Measurements from ENCODE around the gene SKOR1. TPM values are rescaled to one million over a fixed set of nuclear protein-coding genes. Genes with fewer than 3 reads are reported as not detected.

The SKOR1 gene
- polyA plus RNA-seq, 3 donors = 0.16 to 0.29 (median 0.25) TPM

- DNase-seq (ENCODE audit: low read depth in 3 of 3, low spot score in 2 of 3) = no peak
Observed at GRCh38 chr15:67845974-67846373, 20.7 kb downstream of the SKOR1 start.

GRCh38 chr15:67849538-67849937 lies 24.2 kb downstream of the SKOR1 start:
- DNase-seq (ENCODE audit: low read depth in 3 of 3, low spot score in 2 of 3) = no peak

- no peak for DNase-seq (ENCODE audit: low read depth in 3 of 3, low spot score in 2 of 3)
Observed at GRCh38 chr15:67850336-67850735, 25.0 kb downstream of the SKOR1 start.

- DNase-seq (ENCODE audit: low read depth in 3 of 3, low spot score in 2 of 3) = no peak
Observed at GRCh38 chr15:67850994-67851571, 25.8 kb downstream of the SKOR1 start.

- no peak for DNase-seq (ENCODE audit: low read depth in 3 of 3, low spot score in 2 of 3)
Observed at GRCh38 chr15:67852418-67852817, 27.1 kb downstream of the SKOR1 start.

- DNase-seq (ENCODE audit: low read depth in 3 of 3, low spot score in 2 of 3) = no peak
Observed at GRCh38 chr15:67853454-67853853, 28.1 kb downstream of the SKOR1 start.

- no peak for DNase-seq (ENCODE audit: low read depth in 3 of 3, low spot score in 2 of 3)
Observed at GRCh38 chr15:67854358-67854757, 29.0 kb downstream of the SKOR1 start.

- no peak for DNase-seq (ENCODE audit: low read depth in 3 of 3, low spot score in 2 of 3)
Observed at GRCh38 chr15:67855842-67856241, 30.5 kb downstream of the SKOR1 start.

- no peak for DNase-seq (ENCODE audit: low read depth in 3 of 3, low spot score in 2 of 3)
Observed at GRCh38 chr15:67857220-67857619, 31.9 kb downstream of the SKOR1 start.

- DNase-seq (ENCODE audit: low read depth in 3 of 3, low spot score in 2 of 3) = no peak
Observed at GRCh38 chr15:67859331-67859946, 34.1 kb downstream of the SKOR1 start.

GRCh38 chr15:67861983-67862382 lies 36.7 kb downstream of the SKOR1 start:
- no peak for DNase-seq (ENCODE audit: low read depth in 3 of 3, low spot score in 2 of 3)

GRCh38 chr15:67862750-67863441 lies 37.6 kb downstream of the SKOR1 start:
- no peak for DNase-seq (ENCODE audit: low read depth in 3 of 3, low spot score in 2 of 3)

GRCh38 chr15:67863442-67863987 lies 38.2 kb downstream of the SKOR1 start:
- no peak for DNase-seq (ENCODE audit: low read depth in 3 of 3, low spot score in 2 of 3)

GRCh38 chr15:67865331-67865730 lies 40.0 kb downstream of the SKOR1 start:
- no peak for DNase-seq (ENCODE audit: low read depth in 3 of 3, low spot score in 2 of 3)

- DNase-seq (ENCODE audit: low read depth in 3 of 3, low spot score in 2 of 3) = no peak
Observed at GRCh38 chr15:67865766-67866165, 40.5 kb downstream of the SKOR1 start.

- no peak for DNase-seq (ENCODE audit: low read depth in 3 of 3, low spot score in 2 of 3)
Observed at GRCh38 chr15:67869701-67870100, 44.4 kb downstream of the SKOR1 start.

GRCh38 chr15:67870868-67871408 lies 45.6 kb downstream of the SKOR1 start:
- DNase-seq (ENCODE audit: low read depth in 3 of 3, low spot score in 2 of 3) = no peak

- no peak for DNase-seq (ENCODE audit: low read depth in 3 of 3, low spot score in 2 of 3)
Observed at GRCh38 chr15:67873777-67874176, 48.5 kb downstream of the SKOR1 start.

GRCh38 chr15:67878712-67879206 lies 53.5 kb downstream of the SKOR1 start:
- no peak for DNase-seq (ENCODE audit: low read depth in 3 of 3, low spot score in 2 of 3)

- DNase-seq (ENCODE audit: low read depth in 3 of 3, low spot score in 2 of 3) = no peak
Observed at GRCh38 chr15:67879440-67880129, 54.3 kb downstream of the SKOR1 start.

GRCh38 chr15:67880651-67881182 lies 55.4 kb downstream of the SKOR1 start:
- no peak for DNase-seq (ENCODE audit: low read depth in 3 of 3, low spot score in 2 of 3)
